Astrocyte (in vitro differentiated cells and primary cell): ENCODE data around the gene MSX1. TPM values are rescaled to one million over a fixed set of nuclear protein-coding genes. Genes with fewer than 3 reads are reported as not detected.

Experiments used
- DNase-seq: peaks from one replicate; pipeline ENCODE4 v3.0.0-alpha.2; 2010; ENCODE audit warnings: low read depth
- FAIRE-seq: peaks from 2 replicates; lab custom pipeline; 2011; peaks lifted over from hg19 to GRCh38; lab: Jason Lieb, UNC
- H2AFZ ChIP-seq: 2 replicates; pipeline ENCODE4 v1.6.0; 2012; ENCODE audit warnings: low read depth, low read length, inconsistent platforms
- H3K27ac ChIP-seq: 2 replicates; pipeline ENCODE4 v1.5.1; 2011; ENCODE audit warnings: low read depth, low read length, inconsistent platforms
- H3K27me3 ChIP-seq: 2 replicates; pipeline ENCODE4 v1.6.0; 2011; ENCODE audit warnings: low read length, inconsistent platforms; ENCODE audit not compliant: insufficient read depth
- H3K36me3 ChIP-seq: 2 replicates; pipeline ENCODE4 v1.5.1; 2011; ENCODE audit warnings: low read length, inconsistent platforms; ENCODE audit not compliant: insufficient read depth
- H3K4me1 ChIP-seq: 2 replicates; pipeline ENCODE4 v1.5.1; 2011; ENCODE audit warnings: low read length, inconsistent platforms; ENCODE audit not compliant: insufficient read depth
- H3K4me2 ChIP-seq: 2 replicates; pipeline ENCODE4 v1.6.0; 2012; ENCODE audit warnings: low read length, inconsistent platforms
- H3K4me3 ChIP-seq: 2 replicates; pipeline ENCODE4 v1.5.1; 2011; ENCODE audit warnings: low read depth, mild to moderate bottlenecking, low read length, inconsistent platforms; ENCODE audit not compliant: insufficient read depth
- H3K79me2 ChIP-seq: 2 replicates; pipeline ENCODE4 v1.6.0; 2012; ENCODE audit warnings: mild to moderate bottlenecking, low read length, inconsistent platforms; ENCODE audit not compliant: insufficient read depth
- H3K9ac ChIP-seq: 2 replicates; pipeline ENCODE4 v1.6.0; 2012; ENCODE audit warnings: mild to moderate bottlenecking, low read length, inconsistent platforms
- H3K9me3 ChIP-seq: 2 replicates; pipeline ENCODE4 v1.5.1; 2012; ENCODE audit warnings: low read depth, mild to moderate bottlenecking, low read length, inconsistent platforms; ENCODE audit not compliant: insufficient read depth
- H4K20me1 ChIP-seq: 2 replicates; pipeline ENCODE4 v1.6.0; 2012; ENCODE audit warnings: low read length, inconsistent platforms; ENCODE audit not compliant: insufficient read depth
- H3K27ac Mint-ChIP-seq: one replicate; pipeline ENCODE4 v1.8.0; 2021; ENCODE audit warnings: mild to moderate bottlenecking, mixed read lengths; ENCODE audit not compliant: unreplicated experiment
- H3K27me3 Mint-ChIP-seq: one replicate; pipeline ENCODE4 v1.8.0; 2021; ENCODE audit warnings: low read depth, mixed read lengths; ENCODE audit not compliant: unreplicated experiment
- H3K36me3 Mint-ChIP-seq: one replicate; pipeline ENCODE4 v1.8.0; 2021; ENCODE audit warnings: low read depth, mixed read lengths; ENCODE audit not compliant: unreplicated experiment
- H3K4me1 Mint-ChIP-seq: one replicate; pipeline ENCODE4 v1.8.0; 2021; ENCODE audit warnings: low read depth, mixed read lengths; ENCODE audit not compliant: unreplicated experiment
- H3K4me3 Mint-ChIP-seq: one replicate; pipeline ENCODE4 v1.8.0; 2021; ENCODE audit warnings: mild to moderate bottlenecking, moderate library complexity, mixed read lengths; ENCODE audit not compliant: unreplicated experiment
- H3K9me3 Mint-ChIP-seq: one replicate; pipeline ENCODE4 v1.8.0; 2021; ENCODE audit warnings: mild to moderate bottlenecking, mixed read lengths; ENCODE audit not compliant: unreplicated experiment
- EZH2 ChIP-seq: IDR thresholded peaks from 2 replicates; pipeline ENCODE4 v1.6.1; 2012; ENCODE audit warnings: mild to moderate bottlenecking, low read length, inconsistent platforms; ENCODE audit not compliant: insufficient read depth
- total RNA-seq: library from RNA; stranded (reverse); gene quantifications from 2 replicates; pipeline ENCODE4 v1.2.1, GENCODE V29; 2021
- TF ChIP-seq, protein P1 (sequence below): IDR thresholded peaks from 2 replicates; pipeline ENCODE4 v1.5.1; 2011; ENCODE audit warnings: low read depth, mild to moderate bottlenecking, inconsistent platforms, low read length, moderate library complexity; ENCODE audit not compliant: insufficient read depth

The MSX1 gene
- total RNA-seq, 1 donor from 2014 or later, result 0.91 TPM

GRCh38 chr4:4838936-4839810, 20.3 kb upstream of the MSX1 start:
- H3K9ac ChIP-seq, result peak overlapping the region; percentile 48
- no peaks in the 10 kb centered on the region for H3K79me2 ChIP-seq
- H3K9me3 ChIP-seq, result no peaks in the 10 kb centered on the region
- Mint-ChIP-seq H3K9me3 (no peaks in the 10 kb centered on the region), H3K4me1 (peaks cover 12% of the 10 kb centered on the region), H3K27ac (no peak overlapping the region), H3K27me3 (peaks cover 49% of the 10 kb centered on the region), H3K36me3 (no peaks in the 10 kb centered on the region), H3K4me3 (no peak overlapping the region)
- H2AFZ ChIP-seq, result peak overlapping the region; percentile 62
- FAIRE-seq, result no peak
- no peak overlapping the region for H3K4me3 ChIP-seq
- peaks cover 2% of the 10 kb centered on the region for H3K27me3 ChIP-seq
- DNase-seq, result no peak
- no peak for TF ChIP-seq EZH2
- TF ChIP-seq, protein P1, sequence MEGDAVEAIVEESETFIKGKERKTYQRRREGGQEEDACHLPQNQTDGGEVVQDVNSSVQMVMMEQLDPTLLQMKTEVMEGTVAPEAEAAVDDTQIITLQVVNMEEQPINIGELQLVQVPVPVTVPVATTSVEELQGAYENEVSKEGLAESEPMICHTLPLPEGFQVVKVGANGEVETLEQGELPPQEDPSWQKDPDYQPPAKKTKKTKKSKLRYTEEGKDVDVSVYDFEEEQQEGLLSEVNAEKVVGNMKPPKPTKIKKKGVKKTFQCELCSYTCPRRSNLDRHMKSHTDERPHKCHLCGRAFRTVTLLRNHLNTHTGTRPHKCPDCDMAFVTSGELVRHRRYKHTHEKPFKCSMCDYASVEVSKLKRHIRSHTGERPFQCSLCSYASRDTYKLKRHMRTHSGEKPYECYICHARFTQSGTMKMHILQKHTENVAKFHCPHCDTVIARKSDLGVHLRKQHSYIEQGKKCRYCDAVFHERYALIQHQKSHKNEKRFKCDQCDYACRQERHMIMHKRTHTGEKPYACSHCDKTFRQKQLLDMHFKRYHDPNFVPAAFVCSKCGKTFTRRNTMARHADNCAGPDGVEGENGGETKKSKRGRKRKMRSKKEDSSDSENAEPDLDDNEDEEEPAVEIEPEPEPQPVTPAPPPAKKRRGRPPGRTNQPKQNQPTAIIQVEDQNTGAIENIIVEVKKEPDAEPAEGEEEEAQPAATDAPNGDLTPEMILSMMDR, result no peak
- peaks cover 22% of the 10 kb centered on the region for H3K4me1 ChIP-seq
- H3K36me3 ChIP-seq, result no peaks in the 10 kb centered on the region
- H4K20me1 ChIP-seq, result no peaks in the 10 kb centered on the region
- H3K4me2 ChIP-seq, result peak overlapping the region; percentile 21
- H3K27ac ChIP-seq, result no peak overlapping the region

- H3K9me3 Mint-ChIP-seq, result peaks cover 2% of the 10 kb centered on the region
- H3K36me3 Mint-ChIP-seq, result no peaks in the 10 kb centered on the region
- no peak overlapping the region for H3K4me2 ChIP-seq
- TF ChIP-seq EZH2, result no peak
- TF ChIP-seq, protein P1, result no peak
- H3K79me2 ChIP-seq, result no peaks in the 10 kb centered on the region
- H3K4me1 Mint-ChIP-seq, result peaks cover 12% of the 10 kb centered on the region
- peaks cover 2% of the 10 kb centered on the region for H3K27me3 ChIP-seq
- no peak overlapping the region for H3K9ac ChIP-seq
- no peak overlapping the region for H3K4me3 ChIP-seq
- no peak overlapping the region for H3K27ac ChIP-seq
- H3K27ac Mint-ChIP-seq, result no peak overlapping the region
- no peak overlapping the region for H2AFZ ChIP-seq
- H4K20me1 ChIP-seq, result no peaks in the 10 kb centered on the region
- no peaks in the 10 kb centered on the region for H3K9me3 ChIP-seq
- H3K4me3 Mint-ChIP-seq, result no peak overlapping the region
- FAIRE-seq (no peak), DNase-seq (no peak)
- peaks cover 22% of the 10 kb centered on the region for H3K4me1 ChIP-seq
- H3K27me3 Mint-ChIP-seq, result peaks cover 51% of the 10 kb centered on the region
- no peaks in the 10 kb centered on the region for H3K36me3 ChIP-seq
These were observed 19.1 kb upstream of the MSX1 start for GRCh38 chr4:4840351-4840750.

GRCh38 chr4:4841156-4841555, 18.3 kb upstream of the MSX1 start:
- DNase-seq (no peak), FAIRE-seq (no peak)
- Histone ChIP-seq H3K9me3 (no peaks in the 10 kb centered on the region), H3K4me2 (no peak overlapping the region), H3K36me3 (no peaks in the 10 kb centered on the region), H3K4me1 (peaks cover 22% of the 10 kb centered on the region), H2AFZ (no peak overlapping the region), H4K20me1 (no peaks in the 10 kb centered on the region), H3K79me2 (no peaks in the 10 kb centered on the region), H3K27ac (no peak overlapping the region), H3K4me3 (no peak overlapping the region), H3K27me3 (peaks cover 2% of the 10 kb centered on the region), H3K9ac (no peak overlapping the region)
- no peak overlapping the region for H3K4me3 Mint-ChIP-seq
- H3K4me1 Mint-ChIP-seq, result peaks cover 12% of the 10 kb centered on the region
- H3K27ac Mint-ChIP-seq, result no peak overlapping the region
- H3K9me3 Mint-ChIP-seq, result peaks cover 2% of the 10 kb centered on the region
- TF ChIP-seq, protein P1, result no peak
- TF ChIP-seq EZH2, result no peak
- H3K27me3 Mint-ChIP-seq, result peaks cover 53% of the 10 kb centered on the region
- no peaks in the 10 kb centered on the region for H3K36me3 Mint-ChIP-seq
